Fibroblast of lung (primary cell): ENCODE measurements around the gene SPRY2. TPM values are rescaled to one million over a fixed set of nuclear protein-coding genes. Genes with fewer than 3 reads are reported as not detected.

Source experiments
- DNase-seq, 2 donors: peaks; one replicate each; pipeline versions ENCODE4 v3.0.0 to v3.0.0-alpha.2; 2010; ENCODE audit warnings: low read depth in 2 of 2
- H2AFZ ChIP-seq: 2 replicates; pipeline ENCODE4 v1.5.1; 2012; ENCODE audit warnings: low read length, control low read depth, inconsistent platforms
- H3K27ac ChIP-seq: 2 replicates; pipeline ENCODE4 v1.5.1; 2011; ENCODE audit warnings: low read length, control low read depth; ENCODE audit not compliant: insufficient read depth
- H3K27me3 ChIP-seq: 2 replicates; pipeline ENCODE4 v1.5.1; 2011; ENCODE audit warnings: mild to moderate bottlenecking, low read length; ENCODE audit not compliant: control insufficient read depth, insufficient read depth
- H3K36me3 ChIP-seq: 2 replicates; pipeline ENCODE4 v1.5.1; 2011; ENCODE audit warnings: low read length; ENCODE audit not compliant: control insufficient read depth, insufficient read depth
- H3K4me1 ChIP-seq: 2 replicates; pipeline ENCODE4 v1.5.1; 2011; ENCODE audit warnings: low read length; ENCODE audit not compliant: control insufficient read depth, insufficient read depth; ENCODE audit errors: extremely low read depth
- H3K4me2 ChIP-seq: 2 replicates; pipeline ENCODE4 v1.5.1; 2011; ENCODE audit warnings: low read length, control low read depth; ENCODE audit not compliant: insufficient read depth; ENCODE audit errors: extremely low read depth
- H3K4me3 ChIP-seq, 4 experiments: fragments of 200-600 bp in 1 of 4; sonication (generic) in 1 of 4; replicated peaks in 1 of 4; 2 replicates each; pipeline ENCODE4 v1.5.1; 2011 to 2016; ENCODE audit warnings: low read length in 4 of 4, low read depth in 3 of 4, mild to moderate bottlenecking in 3 of 4, control low read depth in 2 of 4, inconsistent platforms in 1 of 4, mixed read lengths in 1 of 4; ENCODE audit not compliant: insufficient read depth in 1 of 4; ENCODE audit errors: control extremely low read depth in 1 of 4
- H3K79me2 ChIP-seq: 2 replicates; pipeline ENCODE4 v1.5.1; 2012; ENCODE audit warnings: mild to moderate bottlenecking, low read length, inconsistent platforms; ENCODE audit not compliant: control insufficient read depth, insufficient read depth
- H3K9ac ChIP-seq: 2 replicates; pipeline ENCODE4 v1.5.1; 2011; ENCODE audit warnings: mild to moderate bottlenecking, low read length, control low read depth; ENCODE audit not compliant: insufficient read depth
- H3K9me3 ChIP-seq: 2 replicates; pipeline ENCODE4 v1.5.1; 2012; ENCODE audit warnings: low read depth, low read length; ENCODE audit not compliant: control insufficient read depth, insufficient read depth
- H4K20me1 ChIP-seq: 2 replicates; pipeline ENCODE4 v1.5.1; 2011; ENCODE audit warnings: low read length; ENCODE audit not compliant: control insufficient read depth, insufficient read depth; ENCODE audit errors: extremely low read depth
- EZH2 ChIP-seq: IDR thresholded peaks from 2 replicates; pipeline ENCODE4 v1.5.1; 2012; ENCODE audit warnings: low read length, control low read depth, mild to moderate bottlenecking; ENCODE audit errors: missing control alignments
- polyA plus RNA-seq, 2 donors: library from polyadenylated mRNA; depleted of rRNA in 1 of 2; stranded (reverse) in 1 of 2; unstranded in 1 of 2; fragments of >200 nt; gene quantifications; 2 replicates each; pipeline ENCODE4 v1.2.1, GENCODE V29; 2011 to 2012; ENCODE audit warnings: missing spikeins in 1 of 2
- total RNA-seq: library from RNA; depleted of rRNA; stranded (reverse); fragments of >200 nt; gene quantifications from 2 replicates; pipeline ENCODE4 v1.2.1, GENCODE V29; 2014
- TF ChIP-seq, protein P1 (sequence below), 2 donors: IDR thresholded peaks in 1 of 2; conservative IDR thresholded peaks in 1 of 2; 1 replicate in 1 of 2; 2 replicates in 1 of 2; pipeline ENCODE4 v1.5.1; 2011 to 2012; ENCODE audit warnings: low read length in 2 of 2, control low read depth in 1 of 2, inconsistent platforms in 1 of 2, low read depth in 1 of 2, mild to moderate bottlenecking in 1 of 2

SPRY2 gene
- total and polyA plus RNA-seq, 2 donors (not counting 1 experiment from before 2014, with no cell fraction given), result 13.0 to 16.2 TPM

DNA sequence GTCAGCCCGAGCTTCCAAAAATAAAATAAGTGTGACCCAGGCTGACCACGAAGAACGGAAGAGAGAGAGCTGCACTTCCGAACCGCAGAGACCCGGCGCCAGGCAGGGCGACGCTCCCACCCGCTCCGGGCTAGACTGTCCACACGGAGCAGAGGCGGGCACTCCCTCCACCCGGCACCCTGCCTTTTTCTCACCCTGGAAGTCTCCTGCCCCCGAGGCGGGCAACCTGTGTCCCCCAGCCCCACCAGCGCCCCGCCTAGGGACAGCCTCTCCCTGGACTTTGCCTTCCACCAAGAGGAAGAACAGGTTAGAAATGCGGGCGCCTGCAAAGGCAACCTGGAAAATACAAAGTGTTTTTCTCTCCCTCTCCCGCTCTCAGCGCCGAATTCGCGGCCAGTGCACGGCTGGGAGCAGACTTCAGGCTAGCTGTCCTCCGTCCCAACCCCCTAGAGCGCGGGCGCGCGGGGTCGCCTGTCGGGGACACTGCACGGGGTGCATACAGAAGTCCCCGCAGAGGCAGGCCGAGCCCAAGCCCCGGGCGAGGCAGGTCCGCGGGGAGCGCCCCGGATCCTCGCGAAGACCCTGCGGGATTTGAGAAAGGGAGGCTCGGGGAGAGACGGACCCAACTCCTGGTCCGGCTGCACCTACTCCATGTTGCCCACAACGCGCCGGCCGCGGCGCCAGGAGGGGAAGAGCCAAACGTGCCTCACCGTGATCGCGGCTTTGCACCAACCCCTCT, 845 bp downstream of the SPRY2 start:
- Histone ChIP-seq H3K9ac (peak overlapping the region; percentile 82), H3K79me2 (peaks cover 57% of the 10 kb centered on the region), H3K4me2 (no peak overlapping the region), H3K27me3 (no peaks in the 10 kb centered on the region), H2AFZ (no peak overlapping the region), H3K4me1 (peaks cover 4% of the 10 kb centered on the region), H3K36me3 (peaks cover 9% of the 10 kb centered on the region), H3K27ac (peak overlapping the region; percentile 85), H3K4me3 (peak overlapping the region; percentile 91 to 98 (median 92)), H4K20me1 (no peaks in the 10 kb centered on the region), H3K9me3 (no peaks in the 10 kb centered on the region)
- no peak for TF ChIP-seq EZH2
- TF ChIP-seq, protein P1, sequence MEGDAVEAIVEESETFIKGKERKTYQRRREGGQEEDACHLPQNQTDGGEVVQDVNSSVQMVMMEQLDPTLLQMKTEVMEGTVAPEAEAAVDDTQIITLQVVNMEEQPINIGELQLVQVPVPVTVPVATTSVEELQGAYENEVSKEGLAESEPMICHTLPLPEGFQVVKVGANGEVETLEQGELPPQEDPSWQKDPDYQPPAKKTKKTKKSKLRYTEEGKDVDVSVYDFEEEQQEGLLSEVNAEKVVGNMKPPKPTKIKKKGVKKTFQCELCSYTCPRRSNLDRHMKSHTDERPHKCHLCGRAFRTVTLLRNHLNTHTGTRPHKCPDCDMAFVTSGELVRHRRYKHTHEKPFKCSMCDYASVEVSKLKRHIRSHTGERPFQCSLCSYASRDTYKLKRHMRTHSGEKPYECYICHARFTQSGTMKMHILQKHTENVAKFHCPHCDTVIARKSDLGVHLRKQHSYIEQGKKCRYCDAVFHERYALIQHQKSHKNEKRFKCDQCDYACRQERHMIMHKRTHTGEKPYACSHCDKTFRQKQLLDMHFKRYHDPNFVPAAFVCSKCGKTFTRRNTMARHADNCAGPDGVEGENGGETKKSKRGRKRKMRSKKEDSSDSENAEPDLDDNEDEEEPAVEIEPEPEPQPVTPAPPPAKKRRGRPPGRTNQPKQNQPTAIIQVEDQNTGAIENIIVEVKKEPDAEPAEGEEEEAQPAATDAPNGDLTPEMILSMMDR (conservative IDR thresholded peaks at IDR 0.05 in 1 of 2, IDR thresholded peaks at IDR 0.05 in 1 of 2; ENCODE audit: low read depth in 1 of 2, low read length in 2 of 2), result no peak
- peak; percentile 28 to 54 for DNase-seq

DNA sequence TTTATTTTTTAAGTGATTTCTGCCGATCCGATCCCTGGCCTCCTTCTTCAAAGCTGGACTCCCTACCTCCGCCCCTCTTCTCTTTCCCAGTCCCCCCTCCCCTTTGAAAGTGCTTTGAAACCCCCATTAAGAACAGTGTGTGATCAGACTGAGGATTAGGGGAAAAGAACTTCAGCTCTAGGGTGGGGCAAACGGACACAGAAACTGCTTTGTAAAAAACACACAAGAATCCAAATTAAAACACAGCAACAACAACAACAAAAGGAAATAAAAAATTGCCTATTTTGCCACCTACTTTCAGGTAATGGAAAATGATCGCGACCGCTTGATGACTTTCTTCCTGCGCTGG, 1.4 kb downstream of the SPRY2 start:
- Histone ChIP-seq H3K9ac (peak overlapping the region; percentile 82), H3K79me2 (peaks cover 62% of the 10 kb centered on the region), H3K4me1 (peaks cover 4% of the 10 kb centered on the region), H3K4me2 (peak overlapping the region; percentile 13), H3K36me3 (peaks cover 9% of the 10 kb centered on the region), H3K4me3 (peak overlapping the region; percentile 91 to 98 (median 92)), H2AFZ (no peak overlapping the region), H3K27me3 (no peaks in the 10 kb centered on the region), H3K27ac (peak overlapping the region; percentile 85), H4K20me1 (no peaks in the 10 kb centered on the region), H3K9me3 (no peaks in the 10 kb centered on the region)
- TF ChIP-seq, protein P1 (conservative IDR thresholded peaks at IDR 0.05 in 1 of 2, IDR thresholded peaks at IDR 0.05 in 1 of 2; ENCODE audit: low read depth in 1 of 2, low read length in 2 of 2), result no peak
- TF ChIP-seq EZH2, result no peak
- peak; percentile 45 to 57 for DNase-seq

DNA sequence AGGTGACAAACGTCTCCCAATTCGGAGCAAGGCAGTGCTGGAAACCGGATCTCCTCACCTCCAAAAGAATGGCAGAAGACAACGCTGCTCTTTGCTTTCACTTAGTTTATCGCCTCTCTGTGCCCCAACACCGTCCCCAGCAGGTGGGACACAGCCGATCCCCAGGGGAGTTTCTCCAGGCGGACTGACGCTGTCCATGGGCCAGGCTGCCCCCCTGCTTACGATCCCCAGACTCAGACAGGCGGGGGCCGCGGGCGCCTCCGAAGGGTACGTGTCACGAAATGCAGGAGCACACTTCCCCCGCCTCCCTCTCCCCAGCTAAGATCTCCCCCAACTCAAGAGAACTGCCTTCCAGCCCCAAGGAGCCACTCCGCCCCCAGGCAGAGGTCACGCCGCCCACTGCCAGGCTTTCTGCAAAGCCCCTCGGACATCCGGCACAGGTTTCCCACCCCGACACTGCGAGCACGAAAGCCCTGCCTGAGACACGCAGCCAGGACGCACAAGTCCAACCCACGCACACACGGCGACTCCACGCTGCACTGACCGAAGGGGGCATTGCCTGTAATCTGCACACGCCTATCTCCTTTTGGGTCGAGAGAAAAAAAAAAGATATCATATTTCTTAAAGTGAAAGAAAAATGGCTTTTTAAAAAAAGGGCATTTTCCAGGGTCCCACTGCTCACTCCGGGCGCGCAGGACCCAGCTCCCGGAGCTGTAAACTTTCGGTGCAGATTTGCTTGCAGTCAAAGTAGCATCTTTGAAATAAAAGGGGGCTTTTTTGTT, 2.0 kb downstream of the SPRY2 start:
- Histone ChIP-seq H3K27me3 (no peaks in the 10 kb centered on the region), H3K36me3 (peaks cover 9% of the 10 kb centered on the region), H3K9me3 (no peaks in the 10 kb centered on the region), H2AFZ (no peak overlapping the region), H3K27ac (peak overlapping the region; percentile 85), H3K4me1 (peaks cover 4% of the 10 kb centered on the region), H4K20me1 (no peaks in the 10 kb centered on the region), H3K79me2 (peaks cover 66% of the 10 kb centered on the region), H3K9ac (peak overlapping the region; percentile 82), H3K4me3 (peak overlapping the region; percentile 91 to 98 (median 92)), H3K4me2 (peak overlapping the region; percentile 97)
- peak; percentile 81 to 90 for DNase-seq
- TF ChIP-seq, protein P1 (conservative IDR thresholded peaks at IDR 0.05 in 1 of 2, IDR thresholded peaks at IDR 0.05 in 1 of 2; ENCODE audit: low read depth in 1 of 2, low read length in 2 of 2), result peak in 1 of 2 donors; percentile 41
- no peak for TF ChIP-seq EZH2
